Memory B cell (primary cell): ENCODE results near the gene PLAC8L1.

Experiments
- ATAC-seq: fragments of 150-1000 bp; cut with Tn5 transposase; 2 replicates; pipeline ENCODE4 v1.10.0; 2021; ENCODE audit warnings: low read depth, mild to moderate bottlenecking, moderate library complexity
- DNase-seq, 2 donors: peaks; one replicate each; pipeline ENCODE4 v3.0.0; 2022; ENCODE audit warnings: low spot score in 2 of 2
- H3K27ac Mint-ChIP-seq: one replicate; pipeline ENCODE4 v1.8.0; 2022; ENCODE audit warnings: mild to moderate bottlenecking, moderate library complexity, mixed read lengths
- H3K27me3 Mint-ChIP-seq: one replicate; pipeline ENCODE4 v1.8.0; 2022; ENCODE audit warnings: mixed read lengths
- H3K36me3 Mint-ChIP-seq: one replicate; pipeline ENCODE4 v1.8.0; 2022; ENCODE audit warnings: mild to moderate bottlenecking, mixed read lengths
- H3K4me1 Mint-ChIP-seq: one replicate; pipeline ENCODE4 v1.8.0; 2022; ENCODE audit warnings: mixed read lengths
- H3K4me3 Mint-ChIP-seq: one replicate; pipeline ENCODE4 v1.8.0; 2022; ENCODE audit warnings: mild to moderate bottlenecking, moderate library complexity, mixed read lengths
- H3K9me3 Mint-ChIP-seq: one replicate; pipeline ENCODE4 v1.8.0; 2022; ENCODE audit warnings: mixed read lengths

The PLAC8L1 gene

DNA sequence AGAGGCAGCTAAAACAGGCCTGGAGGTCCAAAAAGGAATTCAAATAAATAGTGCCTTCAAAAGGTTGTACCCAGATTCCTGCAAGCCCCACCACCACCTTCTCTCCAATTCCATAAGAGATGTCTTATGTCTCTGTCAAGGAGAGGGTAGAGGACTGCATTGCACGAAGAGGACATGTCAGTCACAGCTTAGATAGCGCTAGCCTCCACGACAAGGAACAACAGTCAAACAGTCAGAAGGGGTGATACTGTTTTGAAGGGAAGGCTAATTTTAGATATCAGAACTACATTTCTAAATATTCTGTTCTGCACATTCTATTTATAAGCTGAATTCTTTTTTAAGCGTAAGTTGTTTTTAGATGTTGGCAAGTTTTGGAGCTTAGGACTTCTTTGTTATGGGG is 34.2 kb downstream of the PLAC8L1 start:
- Mint-ChIP-seq H3K9me3 (no peaks in the 10 kb centered on the region), H3K36me3 (no peaks in the 10 kb centered on the region), H3K27me3 (peaks cover 10% of the 10 kb centered on the region), H3K27ac (no peak overlapping the region), H3K4me1 (no peaks in the 10 kb centered on the region), H3K4me3 (no peak overlapping the region)
- DNase-seq (no peak), ATAC-seq (no peak)

DNA sequence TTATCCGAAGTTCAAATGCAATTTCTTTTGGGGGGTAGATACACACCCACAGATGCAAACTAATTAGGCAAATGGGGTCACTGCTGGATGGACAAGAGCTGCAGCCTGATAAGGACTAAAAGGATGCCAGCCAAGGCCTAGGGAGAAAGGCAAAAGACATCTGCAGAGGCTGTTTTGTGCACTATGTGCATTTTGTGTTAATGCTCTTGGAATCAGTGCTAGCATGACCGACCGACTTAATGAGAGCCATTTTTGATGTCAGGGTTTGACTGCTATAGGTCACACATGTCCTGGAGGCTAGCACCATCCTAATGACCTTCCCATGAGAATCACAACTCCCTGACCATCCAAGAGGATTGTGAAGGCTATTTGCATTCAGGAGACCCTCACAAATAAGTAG is 34.6 kb downstream of the PLAC8L1 start:
- DNase-seq = no peak
- H3K4me1 Mint-ChIP-seq = no peaks in the 10 kb centered on the region

GRCh38 chr5:146069780-146070099 is 35.6 kb downstream of the PLAC8L1 start:
- Mint-ChIP-seq H3K36me3 (no peaks in the 10 kb centered on the region), H3K4me1 (no peaks in the 10 kb centered on the region), H3K4me3 (no peak overlapping the region), H3K27ac (no peak overlapping the region), H3K9me3 (no peaks in the 10 kb centered on the region), H3K27me3 (peaks cover 10% of the 10 kb centered on the region)
- ATAC-seq = no peak
- no peak for DNase-seq

More for the DNA sequence above, 34.6 kb downstream of the PLAC8L1 start:
- no peaks in the 10 kb centered on the region for H3K36me3 Mint-ChIP-seq
- no peak for ATAC-seq
- no peaks in the 10 kb centered on the region for H3K9me3 Mint-ChIP-seq
- no peak overlapping the region for H3K4me3 Mint-ChIP-seq
- peaks cover 10% of the 10 kb centered on the region for H3K27me3 Mint-ChIP-seq
- no peak overlapping the region for H3K27ac Mint-ChIP-seq

- H3K4me3 Mint-ChIP-seq = no peak overlapping the region
- no peak overlapping the region for H3K27ac Mint-ChIP-seq
- no peaks in the 10 kb centered on the region for H3K9me3 Mint-ChIP-seq
- no peak for ATAC-seq
- no peaks in the 10 kb centered on the region for H3K4me1 Mint-ChIP-seq
- peaks cover 8% of the 10 kb centered on the region for H3K27me3 Mint-ChIP-seq
- H3K36me3 Mint-ChIP-seq = no peaks in the 10 kb centered on the region
- no peak for DNase-seq
Observed at GRCh38 chr5:146068977-146069779, 36.2 kb downstream of the PLAC8L1 start.

DNA sequence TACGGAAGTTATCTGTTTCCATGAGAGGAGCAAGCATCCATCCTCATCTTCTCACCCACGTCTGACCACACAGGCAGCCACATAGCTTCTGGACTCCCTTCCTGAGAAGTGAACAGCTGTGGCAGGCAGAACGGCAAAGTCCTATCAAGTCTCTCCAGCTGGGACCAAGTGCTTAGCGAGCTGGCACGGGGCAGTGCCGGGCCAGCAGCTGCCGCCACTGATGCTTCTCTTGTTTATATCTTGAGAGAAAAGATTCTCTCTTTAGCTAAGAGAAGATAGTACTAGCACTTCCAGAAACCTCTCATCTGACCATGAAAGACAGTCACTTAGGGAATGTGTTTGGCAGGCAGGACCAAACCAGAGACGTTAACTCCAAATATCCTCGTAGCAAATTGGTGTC is 37.2 kb downstream of the PLAC8L1 start:
- no peak for ATAC-seq
- no peaks in the 10 kb centered on the region for H3K9me3 Mint-ChIP-seq

DNA sequence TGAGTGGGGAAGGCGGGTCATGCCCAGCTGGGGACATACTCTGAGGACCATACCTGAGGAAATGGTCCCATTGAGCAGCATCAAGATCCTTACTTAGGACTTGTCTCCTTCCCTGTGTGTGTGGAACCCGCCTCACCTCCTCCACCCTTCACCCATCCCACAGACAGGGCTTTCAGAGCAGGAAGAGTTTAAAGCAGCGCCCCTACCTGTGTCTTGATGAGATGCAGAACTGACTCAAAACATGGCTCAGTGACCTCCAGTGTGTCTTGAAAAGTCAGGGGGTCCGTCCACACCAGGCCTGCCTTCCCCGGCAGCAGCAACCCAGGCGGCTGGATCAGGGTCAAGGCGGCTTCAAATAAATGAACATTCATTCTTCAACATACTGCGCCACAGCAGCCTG is 38.4 kb downstream of the PLAC8L1 start:
- DNase-seq = no peak
- Mint-ChIP-seq H3K4me3 (no peak overlapping the region), H3K27me3 (peaks cover 7% of the 10 kb centered on the region), H3K36me3 (no peaks in the 10 kb centered on the region), H3K27ac (no peak overlapping the region), H3K9me3 (no peaks in the 10 kb centered on the region), H3K4me1 (no peaks in the 10 kb centered on the region)
- ATAC-seq = no peak

More for the DNA sequence above, 37.2 kb downstream of the PLAC8L1 start:
- H3K4me1 Mint-ChIP-seq = no peaks in the 10 kb centered on the region
- H3K27me3 Mint-ChIP-seq = peaks cover 4% of the 10 kb centered on the region
- DNase-seq = no peak
- H3K36me3 Mint-ChIP-seq = no peaks in the 10 kb centered on the region
- no peak overlapping the region for H3K27ac Mint-ChIP-seq
- H3K4me3 Mint-ChIP-seq = no peak overlapping the region

GRCh38 chr5:146060221-146060585 is 45.2 kb downstream of the PLAC8L1 start:
- DNase-seq = no peak
- H3K4me3 Mint-ChIP-seq = no peak overlapping the region
- no peaks in the 10 kb centered on the region for H3K36me3 Mint-ChIP-seq
- H3K27ac Mint-ChIP-seq = no peak overlapping the region
- peaks cover 2% of the 10 kb centered on the region for H3K4me1 Mint-ChIP-seq
- no peak for ATAC-seq
- H3K27me3 Mint-ChIP-seq = peaks cover 14% of the 10 kb centered on the region
- H3K9me3 Mint-ChIP-seq = no peaks in the 10 kb centered on the region

GRCh38 chr5:146059460-146060220 is 45.7 kb downstream of the PLAC8L1 start:
- Mint-ChIP-seq H3K9me3 (no peaks in the 10 kb centered on the region), H3K36me3 (no peaks in the 10 kb centered on the region), H3K27me3 (peaks cover 14% of the 10 kb centered on the region), H3K4me3 (no peak overlapping the region), H3K4me1 (peaks cover 2% of the 10 kb centered on the region), H3K27ac (no peak overlapping the region)
- no peak for DNase-seq
- no peak for ATAC-seq

DNA sequence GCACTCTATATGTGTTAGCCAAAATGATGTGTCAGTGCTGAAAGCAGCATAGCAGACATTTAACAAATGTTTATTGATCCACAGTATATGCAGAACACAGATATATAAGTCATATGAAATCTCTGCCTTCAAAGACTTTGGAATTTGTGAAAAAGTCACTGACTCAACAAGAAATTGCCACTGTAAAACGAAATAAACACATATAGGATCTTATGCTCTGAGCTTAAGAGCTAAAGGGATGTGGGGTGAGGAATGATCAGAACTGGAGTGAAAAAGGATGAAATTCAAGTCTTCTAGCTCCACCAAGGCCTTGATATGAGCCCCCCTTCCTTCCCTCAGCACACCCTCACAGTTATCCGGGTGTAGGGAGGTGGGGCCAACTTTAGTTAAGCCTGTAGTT is 49.9 kb downstream of the PLAC8L1 start:
- H3K4me3 Mint-ChIP-seq = no peak overlapping the region
- DNase-seq (no peak), ATAC-seq (no peak)
- H3K4me1 Mint-ChIP-seq = peaks cover 2% of the 10 kb centered on the region
- no peaks in the 10 kb centered on the region for H3K36me3 Mint-ChIP-seq
- no peak overlapping the region for H3K27ac Mint-ChIP-seq
- peaks cover 17% of the 10 kb centered on the region for H3K27me3 Mint-ChIP-seq
- H3K9me3 Mint-ChIP-seq = no peaks in the 10 kb centered on the region

DNA sequence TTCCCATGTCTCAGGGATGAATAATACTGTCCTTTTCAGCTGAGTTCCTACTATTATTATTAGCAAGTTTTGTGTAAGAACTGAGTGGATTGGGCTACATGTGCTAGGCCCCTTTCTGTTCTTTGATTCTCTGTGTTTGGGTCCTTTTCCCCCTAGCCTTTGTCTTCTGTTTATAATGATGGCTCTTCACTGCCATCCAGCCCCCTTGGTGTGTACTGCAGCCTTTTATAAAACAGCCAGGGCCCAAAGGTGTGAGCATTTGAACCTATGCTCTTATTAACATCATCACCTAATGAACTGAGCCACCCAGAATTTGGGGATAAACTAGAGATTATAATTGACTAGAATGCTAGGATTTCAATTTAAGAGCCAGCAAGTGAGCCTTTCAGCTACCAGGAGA is 52.6 kb downstream of the PLAC8L1 start:
- Mint-ChIP-seq H3K36me3 (no peaks in the 10 kb centered on the region), H3K27ac (no peak overlapping the region), H3K9me3 (no peaks in the 10 kb centered on the region), H3K4me1 (no peaks in the 10 kb centered on the region), H3K4me3 (no peak overlapping the region), H3K27me3 (peaks cover 18% of the 10 kb centered on the region)
- ATAC-seq = no peak
- no peak for DNase-seq

DNA sequence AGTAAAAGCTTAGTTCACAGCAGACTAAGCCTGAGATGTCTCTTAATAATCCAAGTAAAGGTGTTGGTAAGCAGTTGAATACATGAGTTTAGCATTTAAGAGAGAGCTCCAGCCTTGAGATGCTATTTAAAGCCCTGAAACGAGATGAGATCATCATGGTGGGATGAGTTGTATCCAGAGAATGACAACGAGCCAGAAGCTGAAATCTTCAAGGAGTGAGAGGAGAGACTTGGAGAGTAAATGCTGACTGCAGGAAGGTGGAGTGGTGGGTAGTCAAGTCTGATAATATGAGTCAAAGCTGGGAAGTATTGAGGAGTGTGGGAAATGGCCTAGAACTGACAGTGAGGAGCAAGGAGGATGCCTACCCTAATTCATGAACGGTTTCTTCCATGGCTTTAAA is 53.7 kb downstream of the PLAC8L1 start:
- Mint-ChIP-seq H3K27me3 (peaks cover 14% of the 10 kb centered on the region), H3K36me3 (no peaks in the 10 kb centered on the region), H3K9me3 (no peaks in the 10 kb centered on the region), H3K27ac (no peak overlapping the region), H3K4me3 (no peak overlapping the region), H3K4me1 (no peaks in the 10 kb centered on the region)
- DNase-seq = no peak
- ATAC-seq = no peak

DNA sequence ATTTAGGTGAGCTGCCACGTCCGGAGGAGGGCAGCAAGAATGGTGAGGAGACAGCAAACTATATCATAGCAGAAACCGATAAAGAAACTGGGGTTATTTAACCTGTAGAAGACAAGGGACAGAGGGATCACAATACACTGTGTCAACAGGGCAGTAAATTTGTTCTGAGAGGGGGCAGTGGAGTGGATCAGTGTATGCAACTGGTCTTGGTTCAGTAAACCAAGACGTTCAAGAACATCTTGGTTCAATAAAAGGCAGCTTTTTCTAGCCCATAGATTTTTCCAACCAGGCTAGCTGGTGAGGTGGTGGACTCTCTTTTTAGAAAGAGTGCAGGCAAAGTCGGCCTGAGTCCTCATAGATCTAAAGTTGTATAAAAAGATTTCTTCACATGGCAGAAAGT is 55.3 kb downstream of the PLAC8L1 start:
- Mint-ChIP-seq H3K36me3 (no peaks in the 10 kb centered on the region), H3K27me3 (peaks cover 13% of the 10 kb centered on the region), H3K4me3 (no peak overlapping the region), H3K9me3 (peaks cover 1% of the 10 kb centered on the region), H3K27ac (no peak overlapping the region), H3K4me1 (no peaks in the 10 kb centered on the region)
- DNase-seq = no peak
- ATAC-seq = no peak

DNA sequence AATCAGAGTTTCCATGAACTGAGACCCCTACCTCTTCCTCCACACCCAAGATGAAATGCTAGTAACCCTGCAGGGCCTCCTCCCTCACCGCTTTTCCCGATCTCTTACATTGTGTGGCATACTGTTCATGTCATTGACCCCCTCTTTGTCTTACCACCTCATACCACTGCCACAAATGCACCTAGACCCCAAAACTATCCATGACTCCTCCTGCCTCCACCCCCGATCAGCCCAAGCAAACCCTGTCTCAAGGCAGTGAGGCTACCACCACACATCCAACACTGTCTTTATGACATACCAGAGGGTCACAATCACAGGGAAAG is 55.7 kb downstream of the PLAC8L1 start:
- Mint-ChIP-seq H3K4me3 (no peak overlapping the region), H3K9me3 (peaks cover 1% of the 10 kb centered on the region), H3K27me3 (peaks cover 13% of the 10 kb centered on the region), H3K4me1 (no peaks in the 10 kb centered on the region), H3K36me3 (no peaks in the 10 kb centered on the region), H3K27ac (no peak overlapping the region)
- ATAC-seq = no peak
- DNase-seq = no peak

- peaks cover 1% of the 10 kb centered on the region for H3K9me3 Mint-ChIP-seq
- no peak overlapping the region for H3K4me3 Mint-ChIP-seq
- H3K36me3 Mint-ChIP-seq = no peaks in the 10 kb centered on the region
- H3K27me3 Mint-ChIP-seq = peaks cover 15% of the 10 kb centered on the region
- H3K27ac Mint-ChIP-seq = no peak overlapping the region
- ATAC-seq (no peak), DNase-seq (no peak)
- no peaks in the 10 kb centered on the region for H3K4me1 Mint-ChIP-seq
Observed at GRCh38 chr5:146048994-146049703, 56.2 kb downstream of the PLAC8L1 start.
